IPS DF 4.7 (cell line): Measurements from ENCODE around the gene MAOB.
"Not testable (repeated sequence)": the region's sequence is repeated elsewhere in the genome, so short reads cannot be mapped to it uniquely, and the experiment has no call there.

Source experiments
- DNase-seq: peaks from one replicate; pipeline ENCODE4 v3.0.0-alpha.2; 2013; ENCODE audit warnings: low spot score; ENCODE audit errors: extremely low read depth

The MAOB gene

DNA sequence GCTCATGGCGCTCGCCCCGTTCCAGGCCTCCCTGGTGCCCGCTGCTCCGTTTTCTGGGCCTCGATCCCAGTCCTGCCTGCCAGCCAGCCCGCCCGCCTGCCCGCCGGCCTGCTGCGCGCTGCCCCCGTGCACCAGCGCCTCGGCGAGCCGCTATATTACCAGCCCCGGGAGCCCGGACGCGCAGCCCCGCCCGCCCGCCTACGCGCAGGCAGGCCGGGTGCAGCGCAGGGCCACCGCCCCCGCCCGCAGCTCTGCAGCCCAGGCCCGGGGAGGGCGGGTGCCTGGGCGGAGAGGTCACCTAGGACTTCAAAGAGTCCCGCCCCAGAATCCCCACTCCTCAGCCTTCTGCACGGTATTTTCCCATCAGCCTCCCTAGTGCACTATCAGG lies at the start of gene MAOB:
MAOB (minus strand) TSS at position 157 of the 388 bp plus-strand sequence; CDS start at position 6, 151 bp downstream.
- DNase-seq, result no peak

DNA sequence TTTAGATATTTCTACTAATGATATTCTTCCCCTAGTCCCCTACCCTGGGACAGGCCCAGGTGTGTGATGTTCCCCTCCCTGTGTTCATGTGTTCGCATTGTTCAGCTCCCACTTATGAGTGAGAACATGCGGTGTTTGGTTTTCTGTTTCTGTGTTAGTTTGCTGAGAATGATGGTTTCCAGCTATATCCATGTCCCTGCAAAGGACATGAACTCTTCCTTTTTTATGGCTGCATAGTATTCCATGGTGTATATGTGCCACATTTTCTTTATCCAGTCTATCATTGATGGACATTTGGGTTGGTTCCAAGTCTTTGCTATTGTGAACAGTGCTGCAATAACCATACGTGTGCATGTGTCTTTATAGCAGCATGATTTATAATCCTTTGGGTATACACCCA lies 39.8 kb upstream of the MAOB start:
- DNase-seq, result not testable (repeated sequence)

DNA sequence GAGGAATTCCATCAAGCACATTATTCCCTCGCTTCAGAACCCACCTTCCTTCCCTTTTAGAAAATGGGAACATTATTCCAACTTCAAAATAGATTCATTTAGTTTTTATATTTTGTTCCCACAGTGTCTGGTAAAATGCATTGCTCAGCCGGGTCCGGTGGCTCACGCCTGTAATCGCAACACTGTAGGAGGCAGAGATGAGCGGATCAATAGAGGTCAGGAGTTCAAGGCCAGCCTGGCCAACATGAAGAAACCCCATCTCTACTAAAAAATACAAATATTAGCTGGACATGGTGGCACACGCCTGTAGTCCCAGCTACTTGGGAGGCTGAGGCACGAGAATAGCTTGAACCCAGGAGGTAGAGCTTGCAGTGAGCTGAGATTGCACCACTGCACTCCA lies 28.5 kb upstream of the MAOB start:
- DNase-seq, result not testable (repeated sequence)

DNA sequence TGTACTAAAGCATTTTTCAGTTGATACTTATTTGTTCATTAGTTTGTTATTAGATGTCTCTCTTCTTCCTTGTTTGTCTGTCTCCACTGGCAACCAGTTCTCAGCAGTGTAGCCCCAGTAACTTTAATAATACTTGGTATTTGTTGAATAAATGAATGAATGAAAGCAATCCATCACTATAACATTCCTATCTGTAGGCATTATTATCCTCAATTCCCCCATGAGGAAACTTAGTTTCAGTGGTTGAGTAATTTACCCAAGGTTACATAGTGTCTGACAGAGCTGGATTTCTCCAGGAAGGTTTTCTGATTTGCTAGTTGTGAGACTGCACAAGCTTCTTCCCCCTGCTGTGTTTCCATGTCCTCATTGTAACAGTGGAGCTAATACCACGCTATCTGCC lies 27.8 kb upstream of the MAOB start:
- DNase-seq, result no peak

DNA sequence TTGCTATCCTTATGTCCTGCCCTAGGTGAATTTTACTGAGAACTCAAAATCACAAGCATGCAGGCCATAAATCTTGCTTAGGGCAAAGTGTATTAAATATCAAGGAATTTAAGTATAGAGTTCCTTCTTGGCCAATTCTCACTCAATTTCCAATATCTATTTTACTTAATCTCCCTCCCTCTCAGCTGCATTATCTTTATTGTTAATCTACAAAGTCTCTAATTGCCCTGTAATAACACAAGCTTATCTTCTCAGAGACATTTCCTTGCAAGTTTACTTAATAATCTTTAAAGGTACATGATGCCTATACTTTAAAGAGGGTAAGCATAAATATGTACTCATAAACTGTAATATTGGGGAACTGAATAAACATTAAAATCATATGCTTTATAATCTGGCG lies 26.9 kb upstream of the MAOB start:
- no peak for DNase-seq

DNA sequence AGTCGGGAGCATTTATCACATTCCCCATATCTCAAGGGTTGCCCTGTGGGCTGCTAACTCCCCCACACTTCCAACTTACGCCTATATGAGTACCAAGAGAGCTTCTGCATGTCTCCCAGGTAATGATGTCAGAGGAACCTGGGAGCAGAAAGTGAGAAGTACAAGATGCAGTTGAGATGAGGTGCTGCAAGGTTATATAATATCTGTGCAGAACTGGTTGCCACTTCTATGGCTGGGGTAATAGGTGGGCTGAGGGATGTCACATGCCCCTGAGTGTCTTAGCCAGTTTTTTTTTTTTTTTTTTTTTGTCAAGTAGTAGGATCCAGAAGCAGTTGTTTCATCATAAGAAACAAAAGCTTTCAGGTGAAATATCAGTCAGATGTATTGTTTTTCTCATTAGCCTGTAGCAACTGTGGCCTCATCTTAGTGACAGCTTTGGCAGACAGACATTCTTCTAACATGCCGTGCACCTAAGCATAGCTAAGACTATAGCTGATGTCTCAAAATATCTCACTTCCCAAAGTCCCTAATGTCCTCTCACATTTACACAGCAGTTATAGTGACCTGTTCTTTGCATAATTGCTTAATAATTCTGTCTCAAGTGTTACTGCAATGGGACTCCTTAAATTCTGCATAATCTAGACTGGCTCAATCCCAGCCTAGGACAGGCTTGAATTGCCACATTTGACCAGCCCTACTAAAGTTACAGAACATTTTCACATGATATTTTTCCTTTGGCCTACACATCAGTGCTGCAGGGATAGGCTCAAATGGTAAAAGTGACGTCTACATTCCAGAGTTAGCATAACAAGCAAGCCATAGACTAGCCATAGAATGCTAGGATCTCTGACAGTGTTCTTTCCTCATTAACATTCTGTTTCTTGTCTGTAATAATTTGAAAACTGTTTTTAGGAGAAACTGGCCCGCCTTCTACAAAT lies 17.9 kb upstream of the MAOB start:
- no peak for DNase-seq

DNA sequence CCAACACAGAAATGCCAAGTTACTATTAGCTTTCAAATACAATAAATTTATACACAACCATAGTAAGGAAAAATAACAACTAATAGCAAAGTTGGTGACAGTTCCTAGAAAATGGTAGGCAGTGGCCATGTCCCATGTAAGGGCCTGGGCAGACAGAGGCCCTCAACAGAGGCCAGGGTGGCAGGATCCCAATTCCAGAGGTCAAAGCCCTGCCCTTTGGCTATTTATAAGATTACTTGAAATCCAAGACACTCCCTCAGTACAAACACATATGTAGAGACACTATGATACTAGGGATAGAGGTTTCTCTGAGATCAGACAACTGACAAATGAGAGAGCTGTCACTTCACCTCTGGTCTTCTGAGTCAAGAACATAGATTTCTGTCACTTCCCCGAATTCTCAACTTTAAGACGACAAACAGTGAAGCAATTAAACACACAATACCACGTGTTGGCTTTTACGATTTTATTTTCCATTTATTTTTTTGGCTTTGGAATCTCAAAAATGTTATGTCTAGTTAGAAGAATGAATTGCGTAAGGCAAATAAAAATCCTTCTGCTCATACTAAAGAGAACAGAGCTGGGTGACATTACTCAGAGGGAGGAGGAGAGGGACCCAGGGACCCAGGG lies 16.3 kb upstream of the MAOB start:
- DNase-seq, result no peak

DNA sequence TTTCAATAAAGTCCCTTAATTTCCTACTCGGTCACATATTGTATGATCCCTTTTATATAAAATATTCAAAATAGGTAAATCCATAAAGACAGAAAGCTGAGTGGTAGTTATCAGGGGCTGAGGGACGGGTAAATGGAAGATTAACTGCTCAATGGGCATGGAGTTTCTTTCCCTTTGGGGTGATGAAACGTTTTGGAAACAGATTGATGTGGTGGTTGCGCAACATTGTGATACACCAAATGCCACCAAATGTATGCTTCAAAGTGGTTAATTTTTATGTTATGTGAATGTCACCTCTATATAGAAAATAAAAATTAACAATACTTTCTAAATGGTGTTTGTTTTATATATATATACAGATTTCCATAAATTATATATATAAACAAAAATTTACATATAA lies 15.0 kb upstream of the MAOB start:
- no peak for DNase-seq

DNA sequence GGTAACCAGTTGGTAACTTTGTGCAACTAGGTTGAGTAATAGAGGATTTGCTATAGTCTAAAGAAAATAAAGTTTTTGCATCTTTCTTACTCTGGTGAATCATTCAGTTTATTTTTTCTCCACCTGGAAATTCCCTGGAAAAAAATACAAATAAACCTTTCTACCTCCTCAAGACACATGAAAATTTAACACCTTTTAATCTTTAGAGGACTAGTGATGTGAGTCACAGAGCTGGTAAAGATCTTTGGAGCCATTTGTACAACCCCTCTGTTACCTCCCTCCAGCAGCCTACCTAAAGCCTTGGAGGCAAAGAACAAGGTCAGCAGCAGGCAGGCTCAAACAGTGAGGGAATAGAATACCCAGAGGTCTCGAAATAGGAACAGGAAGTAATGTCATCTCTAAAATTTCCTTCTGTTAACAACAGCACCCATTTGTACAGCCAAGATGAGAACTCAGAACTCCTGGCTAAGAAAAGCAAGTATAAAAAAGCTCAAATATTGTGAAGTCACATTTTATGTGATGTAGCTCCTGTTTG lies 10.2 kb upstream of the MAOB start:
- DNase-seq, result no peak

DNA sequence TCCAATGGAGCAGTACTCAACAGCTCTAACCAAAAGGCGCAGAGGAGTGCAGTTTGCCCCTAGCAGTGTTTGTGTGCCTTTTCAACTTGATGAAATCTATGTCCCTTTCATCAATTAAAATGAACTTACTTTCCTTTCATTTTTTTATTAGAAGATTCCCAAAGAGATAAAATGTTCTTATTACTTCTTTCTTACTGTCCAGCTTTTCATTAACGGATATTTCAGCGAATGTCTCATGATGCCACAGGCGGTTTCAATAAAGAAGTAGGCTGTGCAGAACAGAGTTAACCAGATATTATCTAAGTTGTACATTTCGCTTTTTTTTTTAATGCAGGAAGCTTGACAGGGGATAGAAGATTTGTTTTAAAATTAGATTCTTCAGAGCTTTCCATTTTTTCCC lies 3.4 kb upstream of the MAOB start:
- no peak for DNase-seq

DNA sequence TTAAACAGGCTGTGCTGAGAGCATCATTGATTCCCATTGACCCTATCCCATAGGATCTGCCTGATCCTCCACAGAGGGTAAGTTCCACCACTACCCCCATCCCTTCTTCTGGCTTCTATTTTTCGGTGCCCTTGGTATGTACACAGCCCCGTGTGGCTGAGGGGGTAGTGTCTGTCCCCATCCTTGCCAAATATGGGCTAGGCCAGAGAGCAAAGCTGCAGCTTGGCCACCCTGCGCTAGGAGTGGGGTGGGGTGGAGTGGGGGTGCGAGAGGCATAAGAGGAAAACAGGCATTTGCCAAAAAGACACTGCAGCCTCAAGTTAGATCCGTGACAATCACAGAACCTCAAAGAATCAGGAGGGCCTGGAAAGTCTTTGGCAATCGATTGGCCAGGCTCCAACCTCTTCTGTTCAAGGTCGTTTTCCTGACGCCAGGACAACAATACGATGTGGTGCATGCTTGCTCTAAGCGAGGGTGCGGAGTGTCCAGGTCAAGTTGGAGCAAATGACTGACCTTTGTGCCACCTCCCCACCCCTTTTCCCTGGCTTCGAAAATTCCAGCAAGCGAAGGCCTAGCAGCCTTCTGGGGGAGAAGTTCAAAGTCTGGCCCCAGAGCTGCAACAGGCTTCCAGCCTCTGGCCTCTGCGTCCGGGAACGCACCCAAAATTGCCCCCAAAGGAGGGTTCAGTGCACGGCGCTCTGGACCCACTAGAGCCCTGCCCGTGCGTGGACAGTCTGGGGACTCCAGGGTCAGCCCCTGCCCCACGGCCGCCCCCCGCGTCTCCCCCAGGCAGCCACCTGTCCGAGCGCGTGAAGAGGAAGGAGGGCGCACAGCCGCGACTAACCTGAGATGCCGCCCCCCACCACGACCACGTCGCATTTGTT lies 598 bp downstream of the MAOB start:
- DNase-seq, result no peak

DNA sequence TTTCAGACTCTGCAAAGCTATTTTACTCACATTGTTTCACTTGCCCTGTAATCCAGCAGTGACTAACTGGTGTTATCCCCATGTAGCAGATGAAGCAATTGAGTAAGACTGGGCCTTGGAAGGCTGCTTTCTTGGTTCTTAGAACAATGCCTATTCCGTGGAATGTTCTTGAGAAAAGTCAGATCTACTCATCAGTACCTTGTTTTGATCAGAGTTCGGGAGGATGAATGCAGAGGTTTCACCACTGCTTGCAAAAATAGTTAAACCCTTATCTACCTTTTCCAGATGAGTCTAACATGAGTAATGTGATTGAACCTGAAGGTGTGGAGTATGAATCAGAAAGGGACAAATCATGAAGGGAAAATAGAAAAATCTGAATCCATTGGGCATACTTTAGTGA lies 1.8 kb downstream of the MAOB start:
- DNase-seq, result no peak

DNA sequence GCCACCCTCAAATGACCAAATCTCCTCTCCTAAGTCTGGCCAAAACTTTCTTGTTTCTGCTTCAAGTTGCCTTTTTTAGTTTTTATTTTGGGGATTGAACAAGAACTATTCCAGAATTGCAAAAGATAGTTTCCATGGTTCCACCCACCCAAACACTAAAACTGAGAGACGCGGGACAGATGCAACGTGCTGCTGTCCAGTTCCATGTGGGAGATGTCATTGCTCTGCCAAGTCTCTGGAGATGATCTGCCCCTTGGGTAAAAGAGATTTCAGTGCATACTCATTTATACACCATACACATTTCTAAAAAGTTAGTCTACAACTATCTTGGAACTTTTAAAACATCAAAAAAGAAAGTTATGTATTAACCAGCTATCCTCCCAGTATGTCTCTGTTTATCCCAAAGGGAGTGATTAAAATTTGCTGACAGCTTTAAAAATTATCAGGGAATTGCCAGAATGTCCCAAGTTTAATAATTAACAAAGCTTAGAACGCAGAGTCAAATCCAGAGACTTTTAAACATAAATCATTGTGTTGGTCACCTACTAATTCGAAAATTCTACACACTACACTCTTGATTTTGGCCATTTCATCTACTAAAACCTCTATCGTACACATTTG lies 3.2 kb downstream of the MAOB start:
- no peak for DNase-seq

DNA sequence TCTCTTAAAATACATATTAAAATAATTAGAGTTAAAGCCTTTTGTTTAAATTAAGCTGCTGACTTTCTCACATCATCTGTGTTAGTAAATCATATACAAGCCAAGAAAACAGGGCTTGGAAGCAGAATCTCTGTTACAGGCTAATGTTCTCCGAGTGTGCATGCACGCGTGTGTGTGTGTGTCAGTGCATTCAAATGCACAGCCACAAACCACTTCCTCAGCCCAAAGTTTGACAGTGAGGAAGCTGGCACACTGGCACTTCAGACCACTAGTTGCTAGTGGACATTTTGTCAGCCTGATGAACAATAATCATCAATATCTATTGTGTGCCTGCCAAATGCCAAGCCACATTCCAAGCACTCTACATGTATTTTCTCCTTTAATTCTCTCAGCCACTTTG lies 5.6 kb downstream of the MAOB start:
- DNase-seq, result no peak

DNA sequence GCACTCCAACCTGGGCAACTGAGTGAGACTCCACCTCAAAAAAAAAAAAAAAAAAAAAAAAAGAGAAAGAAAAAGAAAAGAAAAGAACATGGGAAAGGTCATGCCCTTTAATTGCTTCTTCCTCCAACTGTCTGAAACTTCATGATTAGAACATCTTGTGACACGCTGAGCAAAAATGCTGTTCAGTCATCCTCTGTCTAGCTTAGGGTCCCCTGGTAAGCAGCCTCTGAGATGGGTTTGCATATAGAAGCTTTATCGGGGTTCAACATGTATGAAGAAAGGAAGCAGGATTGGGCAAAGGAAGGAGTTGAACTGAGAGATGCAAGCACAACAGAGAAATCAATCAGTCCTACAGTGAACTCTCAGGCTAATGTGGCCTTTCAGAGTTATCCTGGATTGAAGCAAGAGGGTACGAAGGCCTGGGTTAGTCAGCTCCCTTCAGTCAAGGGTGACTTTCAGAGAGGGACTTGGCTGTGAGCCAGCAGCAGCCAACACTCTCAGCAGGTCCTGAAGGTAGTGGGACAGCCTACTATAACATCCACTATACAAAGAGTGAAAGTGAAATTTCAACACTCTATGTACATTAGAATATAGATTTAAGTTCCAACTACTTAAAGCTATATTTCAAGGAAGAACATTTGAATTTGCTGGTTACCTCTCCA lies 11.4 kb downstream of the MAOB start:
- DNase-seq, result no peak

DNA sequence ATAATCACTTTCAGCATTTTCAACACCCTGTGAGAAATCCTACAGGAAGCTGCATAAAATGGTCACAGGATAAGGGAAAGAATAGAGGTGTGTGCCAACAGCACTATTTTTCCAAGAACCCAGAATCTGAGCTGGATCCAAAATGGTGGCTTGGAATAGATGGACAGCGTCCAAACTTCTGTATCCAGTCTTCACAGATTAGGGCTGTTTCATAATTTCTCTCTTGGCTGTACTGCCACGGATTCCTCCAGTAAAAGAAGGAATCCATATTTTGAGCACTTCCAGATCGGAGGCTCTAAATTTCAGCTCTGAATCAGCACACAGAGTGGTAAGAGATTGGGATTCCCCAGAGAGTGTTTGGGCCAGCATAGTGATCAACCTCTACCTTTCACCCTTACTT lies 12.2 kb downstream of the MAOB start:
- no peak for DNase-seq

DNA sequence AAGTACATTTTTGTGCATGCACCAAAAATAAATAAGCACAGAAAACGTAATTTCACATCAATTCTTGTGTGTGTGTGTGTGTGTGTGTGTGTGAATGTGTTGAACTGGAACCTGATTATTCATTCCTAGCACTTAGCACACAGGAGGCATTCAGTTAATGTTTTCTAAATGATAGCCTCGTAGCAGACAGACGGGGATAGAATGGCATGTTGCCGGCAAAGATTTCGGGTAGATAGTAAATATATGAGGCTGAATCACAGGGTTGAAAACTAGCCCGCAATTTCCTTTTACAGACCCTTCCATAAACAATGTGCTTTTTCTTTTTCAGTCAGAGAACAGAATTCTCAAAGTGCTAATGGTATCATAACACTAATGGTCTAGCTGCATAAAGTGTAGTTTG lies 13.5 kb downstream of the MAOB start:
- DNase-seq, result no peak

DNA sequence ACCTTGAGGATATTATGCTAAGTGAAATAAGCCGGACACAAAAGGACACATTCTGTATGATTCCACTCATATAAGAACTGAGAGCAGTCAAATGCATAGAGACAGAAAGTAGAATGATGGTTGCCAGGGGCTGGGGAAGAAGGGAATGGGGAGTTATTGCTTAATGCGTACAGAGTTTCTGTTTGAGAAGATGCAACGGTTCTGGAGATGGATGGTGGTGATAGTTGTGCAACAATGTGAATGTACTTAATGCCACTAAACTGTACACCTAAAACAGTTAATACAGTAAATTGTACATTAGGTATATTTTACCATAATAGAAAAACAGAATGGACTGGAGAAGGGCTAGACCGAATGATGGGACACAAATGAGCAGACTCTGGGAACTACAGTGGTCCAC lies 15.8 kb downstream of the MAOB start:
- DNase-seq, result no peak

DNA sequence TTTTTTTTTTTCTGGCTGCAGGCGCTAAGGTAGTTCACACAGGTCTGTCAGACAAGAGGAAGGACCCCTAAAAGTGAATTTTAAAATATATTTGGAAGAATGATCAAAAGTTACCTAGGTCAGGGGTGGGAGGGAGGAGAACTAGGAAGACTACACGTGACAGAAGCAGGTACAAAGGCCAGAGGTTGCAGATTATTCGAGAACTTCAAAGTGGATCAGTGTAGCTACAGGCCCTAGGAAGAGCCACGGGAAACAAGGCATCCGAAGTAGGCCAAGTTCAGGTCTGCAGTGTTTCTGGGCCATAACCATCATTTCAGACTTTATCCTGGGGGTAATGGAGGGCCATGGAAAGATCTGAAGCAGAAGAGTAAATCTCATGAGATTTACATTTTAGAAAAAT lies 16.5 kb downstream of the MAOB start:
- no peak for DNase-seq

DNA sequence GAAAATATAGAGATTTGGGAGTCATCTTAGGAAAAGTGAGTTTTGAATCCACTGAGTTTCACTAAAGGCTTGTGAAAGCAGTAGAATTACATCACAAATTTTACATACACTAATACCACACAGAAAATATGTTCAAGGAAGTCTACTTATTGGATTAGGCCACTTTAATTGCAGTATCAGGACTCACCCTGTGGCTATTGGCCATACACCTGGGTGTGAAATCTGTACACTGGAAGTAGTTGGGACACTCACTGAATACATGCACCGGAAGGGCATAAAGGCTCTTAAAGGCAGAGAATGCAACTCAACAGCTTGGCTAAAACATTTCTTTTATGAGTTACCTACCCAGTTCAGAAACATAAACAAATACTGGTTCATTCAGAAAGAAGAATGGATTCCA lies 19.8 kb downstream of the MAOB start:
- no peak for DNase-seq

DNA sequence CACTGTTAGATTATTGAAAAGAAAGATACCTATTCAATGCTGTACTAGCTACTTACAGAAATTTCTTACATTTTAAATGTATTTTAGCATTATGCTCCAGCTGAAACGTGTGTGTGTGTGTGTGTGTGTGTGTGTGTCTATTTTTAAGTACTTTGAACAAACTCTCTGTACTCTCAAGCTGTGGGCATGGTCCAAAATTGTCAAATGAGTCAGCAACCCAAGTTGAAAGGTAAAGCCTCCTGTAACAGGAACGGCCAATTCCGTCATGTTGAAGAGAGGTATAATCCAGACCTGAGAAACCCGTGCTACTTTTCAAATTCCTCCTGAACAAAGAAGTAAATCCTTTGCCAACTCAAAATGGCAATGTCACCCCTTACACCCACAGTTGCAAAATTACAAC lies 20.5 kb downstream of the MAOB start:
- DNase-seq, result no peak
